Retina (tissue), 1 donor: ENCODE data around the gene FAM124B.

Source experiments
- DNase-seq: peaks from one replicate; pipeline ENCODE4 v3.0.0-alpha.2; 2016

The FAM124B gene, protein sequence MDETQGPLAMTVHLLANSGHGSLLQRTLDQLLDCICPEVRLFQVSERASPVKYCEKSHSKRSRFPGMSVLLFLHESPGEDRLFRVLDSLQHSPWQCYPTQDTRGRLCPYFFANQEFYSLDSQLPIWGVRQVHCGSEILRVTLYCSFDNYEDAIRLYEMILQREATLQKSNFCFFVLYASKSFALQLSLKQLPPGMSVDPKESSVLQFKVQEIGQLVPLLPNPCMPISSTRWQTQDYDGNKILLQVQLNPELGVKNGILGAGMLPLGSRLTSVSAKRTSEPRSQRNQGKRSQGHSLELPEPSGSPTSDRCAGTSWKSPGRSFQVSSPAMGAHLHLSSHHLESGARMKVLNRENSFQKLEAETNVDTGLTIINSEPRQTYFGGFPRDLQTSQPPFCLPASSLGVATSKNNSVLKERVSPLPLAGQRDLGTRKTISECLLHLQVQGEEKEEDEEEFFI

DNA sequence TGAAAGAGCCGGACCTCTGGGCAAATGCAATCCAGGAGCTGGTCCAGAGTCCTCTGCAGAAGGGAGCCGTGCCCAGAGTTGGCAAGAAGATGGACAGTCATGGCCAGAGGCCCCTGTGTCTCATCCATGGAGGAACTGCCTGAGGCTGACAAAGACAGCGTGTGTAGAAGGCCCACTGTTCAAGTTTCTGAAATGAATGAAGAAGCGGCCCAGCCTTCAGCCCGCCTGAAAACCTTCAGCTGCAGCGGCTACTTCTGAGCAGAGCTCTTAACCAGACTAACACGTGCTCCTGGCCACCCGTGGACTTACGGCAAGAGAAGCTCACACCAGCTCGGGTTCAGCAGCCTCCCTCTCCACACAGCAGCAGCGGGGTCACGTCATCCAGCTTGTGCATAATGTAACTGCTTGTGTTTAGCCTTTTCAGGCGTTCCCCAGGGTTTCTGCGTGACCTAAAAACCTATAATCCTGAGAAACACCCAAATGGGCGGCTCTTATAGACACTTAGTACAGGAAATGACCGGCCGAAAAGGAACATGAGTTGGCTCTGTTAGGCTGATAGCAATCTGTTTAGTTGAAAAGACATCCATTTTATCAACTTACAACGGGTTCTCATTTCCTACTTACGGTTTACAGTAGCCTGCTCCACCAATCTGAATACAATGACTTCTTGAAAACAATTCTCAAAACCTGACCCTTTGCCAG is at the start of gene FAM124B:
FAM124B (minus strand) TSS at position 467 of the 702 bp plus-strand sequence; CDS start at position 128, 339 bp downstream.
- peak; percentile 81 for DNase-seq

- peak; percentile 14 for DNase-seq
Measured at GRCh38 chr2:224449212-224450147, 47.6 kb upstream of the FAM124B start.

GRCh38 chr2:224448236-224448635 is 46.3 kb upstream of the FAM124B start:
- DNase-seq = no peak

DNA sequence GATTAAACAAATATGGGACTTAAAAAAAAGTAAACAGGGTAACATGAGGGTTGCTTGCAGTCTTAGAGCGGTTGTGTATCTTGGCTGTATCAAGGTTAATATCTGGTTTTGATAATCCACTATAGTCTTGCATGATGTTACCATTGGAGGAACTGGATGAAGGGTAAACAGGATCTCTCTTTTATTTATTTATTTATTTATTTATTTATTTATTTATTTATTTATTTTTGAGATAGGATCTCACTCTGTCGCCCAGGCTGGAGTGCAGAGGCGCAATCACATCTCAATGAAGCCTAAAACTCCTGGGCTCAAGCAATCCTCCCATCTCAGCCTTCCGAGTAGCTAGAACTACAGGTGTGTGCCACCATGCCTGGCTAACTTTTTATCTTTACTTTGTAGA is 42.9 kb upstream of the FAM124B start:
- DNase-seq = no peak

DNA sequence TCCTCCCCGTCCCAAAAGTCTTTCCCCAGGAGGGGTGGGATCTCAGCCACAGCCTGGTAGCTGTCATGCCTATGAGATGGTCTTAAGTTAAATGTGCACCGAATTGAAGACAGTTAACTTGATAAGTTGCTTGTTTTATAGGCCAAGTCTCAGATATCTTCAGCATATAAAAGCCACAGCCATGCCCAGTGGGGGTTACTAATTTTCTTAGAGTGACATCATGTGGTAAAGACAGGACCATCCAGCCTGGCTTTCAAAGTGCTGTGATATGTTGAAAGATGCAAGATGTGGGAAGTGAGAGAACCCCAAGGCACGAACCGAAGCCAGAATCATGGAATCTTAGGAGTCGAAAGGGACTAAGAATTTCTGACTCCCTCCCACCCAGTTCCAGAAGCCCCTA is 42.1 kb upstream of the FAM124B start:
- peak; percentile 6 for DNase-seq

DNA sequence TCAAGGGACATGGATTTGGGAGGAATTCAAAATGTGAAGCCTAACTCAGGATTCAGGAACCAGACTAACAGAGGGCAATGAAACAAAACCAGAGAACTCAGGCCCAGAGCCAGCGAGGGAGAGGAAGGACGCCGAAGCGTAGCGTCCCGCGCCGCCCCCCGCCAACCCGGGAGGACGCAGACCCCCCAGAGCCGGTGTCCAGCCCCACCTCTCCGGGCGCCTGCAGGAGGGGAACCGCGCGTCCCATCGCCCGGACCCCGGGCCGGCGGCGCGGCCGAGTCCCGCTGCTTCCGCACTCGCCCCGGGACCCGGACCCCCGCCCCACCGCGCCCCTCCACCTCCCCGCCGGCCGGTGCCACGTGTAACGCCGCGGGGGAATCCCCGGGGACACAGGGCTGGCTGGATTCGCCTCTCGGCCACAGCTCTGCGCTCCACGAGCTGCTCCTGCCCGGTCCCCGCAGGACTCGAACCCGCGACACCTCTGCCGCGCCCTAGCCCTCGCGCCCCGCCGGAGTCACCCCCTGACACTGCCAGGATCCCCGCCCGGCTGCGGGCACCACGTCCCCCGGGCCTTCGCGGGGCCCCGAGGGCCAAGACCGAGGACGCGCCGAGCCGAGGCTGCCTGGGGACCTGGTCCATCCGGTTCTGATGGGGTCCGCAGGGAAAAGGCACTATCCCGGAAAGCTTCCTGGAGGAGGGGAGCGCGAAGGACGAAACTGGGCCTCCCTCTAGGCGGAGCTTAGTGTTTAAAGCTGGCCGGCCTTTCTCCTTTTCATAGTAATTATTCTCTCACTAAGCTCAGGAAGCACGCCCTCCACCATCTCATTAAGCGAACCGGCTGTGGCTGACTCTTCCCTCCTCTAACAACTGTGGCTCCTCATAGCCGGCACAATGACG is 40.4 kb upstream of the FAM124B start:
- DNase-seq = peak; percentile 58

- DNase-seq = no peak
Measured at GRCh38 chr2:224440988-224441387, 39.1 kb upstream of the FAM124B start.

DNA sequence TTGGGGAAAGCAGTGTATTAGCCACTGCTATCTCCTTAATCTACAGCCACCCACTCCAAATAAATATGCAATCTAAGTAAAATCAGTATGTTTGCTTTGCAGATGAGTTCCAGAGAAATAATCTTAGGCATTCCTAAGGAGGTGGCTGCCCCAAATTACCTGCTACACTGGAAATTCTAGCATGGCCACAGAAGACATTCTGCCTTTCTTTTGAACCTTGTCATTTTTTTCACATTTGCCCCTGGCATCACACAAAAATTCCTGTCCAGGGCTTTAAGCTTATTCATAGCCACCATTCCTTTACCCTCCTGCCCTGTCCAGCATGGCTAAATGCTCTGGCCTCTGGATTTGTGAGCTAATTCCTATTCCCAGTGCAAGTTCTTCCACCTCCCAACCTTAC is 36.8 kb upstream of the FAM124B start:
- DNase-seq = no peak

DNA sequence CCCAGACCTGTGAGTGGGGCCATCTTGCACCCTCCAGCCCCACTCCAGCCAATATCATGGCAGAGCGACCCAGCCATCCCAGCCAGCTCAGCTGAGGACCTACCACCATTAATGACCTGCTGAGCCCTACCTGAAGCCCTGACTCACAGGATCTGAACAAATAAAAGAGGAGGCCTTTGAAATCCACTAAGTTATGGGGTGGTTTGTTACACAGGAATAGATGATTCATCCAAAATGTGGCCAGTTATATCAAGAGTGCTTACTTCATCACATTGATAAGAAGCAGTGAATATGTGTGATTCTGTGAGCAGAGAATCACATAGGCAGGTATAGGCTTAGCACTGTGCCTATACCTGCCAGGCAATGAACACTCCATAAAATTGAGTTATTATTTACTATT is 34.7 kb upstream of the FAM124B start:
- DNase-seq = no peak

DNA sequence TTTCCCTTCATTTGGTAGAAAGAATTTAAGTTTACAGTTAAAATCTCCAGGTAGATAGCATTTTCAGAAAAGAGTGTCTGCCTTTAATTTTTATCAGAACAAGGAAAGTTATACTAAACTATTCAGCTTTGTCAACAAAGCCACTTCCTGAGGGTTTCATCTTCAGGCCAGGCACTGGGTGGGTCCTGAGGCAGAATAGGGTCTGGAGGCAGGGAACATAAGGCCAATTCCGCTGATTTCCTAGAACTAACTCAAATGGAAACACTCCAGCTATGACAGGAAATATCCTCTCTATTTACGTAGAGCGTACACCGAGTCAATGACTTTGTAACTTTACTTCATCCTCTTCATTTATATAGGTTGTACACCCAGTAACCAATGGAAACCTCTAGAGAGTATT is 32.7 kb upstream of the FAM124B start:
- no peak for DNase-seq

- DNase-seq = no peak
Measured at GRCh38 chr2:224433442-224433841, 31.5 kb upstream of the FAM124B start.

DNA sequence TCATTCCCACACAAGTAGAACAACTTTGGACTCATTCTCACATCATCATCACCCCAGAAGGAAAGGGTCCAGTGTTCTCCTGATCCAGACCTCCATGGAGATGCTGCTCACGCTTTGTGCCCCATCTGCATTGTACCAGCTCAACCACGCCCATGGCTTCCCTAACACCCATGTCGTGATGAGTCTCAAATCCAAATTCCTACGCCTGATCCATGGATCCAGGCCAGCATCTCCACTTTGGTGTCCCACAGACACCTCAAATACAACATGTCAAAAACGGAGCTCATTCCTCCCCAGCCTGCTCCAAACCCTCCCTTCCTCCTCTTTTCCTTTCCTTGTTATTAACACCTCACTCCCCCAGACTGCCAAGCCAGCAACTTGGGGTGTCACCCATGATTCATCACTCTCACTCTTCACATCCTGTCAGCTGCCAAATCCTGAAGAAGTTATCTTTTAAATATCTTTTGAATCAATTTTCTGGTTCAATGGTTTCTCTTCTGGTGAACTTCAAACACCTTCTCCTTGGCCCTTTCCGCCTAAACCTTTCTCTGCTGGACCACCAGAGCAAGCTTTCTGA is 30.2 kb upstream of the FAM124B start:
- no peak for DNase-seq

GRCh38 chr2:224429441-224429810 is 27.5 kb upstream of the FAM124B start:
- no peak for DNase-seq

DNA sequence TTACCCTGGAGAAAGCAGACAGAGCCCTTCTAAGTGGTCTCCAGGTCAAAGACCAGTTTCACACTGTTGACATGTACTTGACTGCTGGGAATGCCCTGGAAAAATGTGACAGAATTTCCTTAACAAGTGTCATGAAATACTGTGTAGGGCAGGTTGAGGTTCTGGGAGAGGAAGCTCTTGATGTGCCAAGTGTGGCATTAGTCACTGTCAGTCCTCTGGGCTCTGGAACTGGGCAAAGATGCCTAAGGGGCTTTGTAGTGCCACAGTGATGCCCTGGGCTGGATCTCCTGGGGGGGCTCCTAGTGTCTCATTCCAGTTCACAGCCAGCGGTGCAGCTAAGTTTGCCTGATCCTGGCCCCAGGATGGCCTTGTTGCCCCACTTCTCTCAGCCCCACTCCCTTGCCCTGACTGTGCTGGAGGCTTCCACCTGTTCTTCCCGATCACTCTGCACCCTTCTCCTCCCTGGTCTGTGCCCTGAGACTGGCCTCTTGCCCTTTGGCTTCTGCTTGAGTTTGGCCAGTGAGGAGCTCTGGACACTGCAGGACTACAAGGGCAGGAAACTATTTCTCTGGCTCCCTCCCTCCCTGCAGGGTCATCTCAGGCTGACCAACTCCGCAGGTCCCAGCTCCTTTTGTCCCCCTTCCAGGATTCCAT is 27.0 kb upstream of the FAM124B start:
- DNase-seq = no peak

GRCh38 chr2:224427471-224427870 is 25.6 kb upstream of the FAM124B start:
- DNase-seq = no peak

- DNase-seq = no peak
Measured at GRCh38 chr2:224426656-224427055, 24.7 kb upstream of the FAM124B start.

DNA sequence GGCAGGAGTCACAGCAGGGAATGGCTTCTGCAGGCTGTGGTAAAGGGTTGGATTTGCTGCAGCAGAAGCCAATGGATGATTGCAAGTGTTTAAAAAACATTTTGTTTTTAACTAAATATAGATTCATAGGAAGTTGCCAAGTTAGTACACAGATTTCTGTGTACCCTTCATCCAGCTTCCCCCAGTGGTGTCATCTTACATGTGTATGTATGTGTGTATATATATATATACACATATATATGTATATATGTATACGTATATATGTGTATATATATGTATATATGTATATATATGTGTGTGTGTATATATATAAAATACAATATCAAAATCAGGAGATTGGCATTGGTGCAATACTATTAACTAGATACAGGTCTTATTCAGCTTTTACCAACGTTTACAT is 19.2 kb upstream of the FAM124B start:
- DNase-seq = no peak

DNA sequence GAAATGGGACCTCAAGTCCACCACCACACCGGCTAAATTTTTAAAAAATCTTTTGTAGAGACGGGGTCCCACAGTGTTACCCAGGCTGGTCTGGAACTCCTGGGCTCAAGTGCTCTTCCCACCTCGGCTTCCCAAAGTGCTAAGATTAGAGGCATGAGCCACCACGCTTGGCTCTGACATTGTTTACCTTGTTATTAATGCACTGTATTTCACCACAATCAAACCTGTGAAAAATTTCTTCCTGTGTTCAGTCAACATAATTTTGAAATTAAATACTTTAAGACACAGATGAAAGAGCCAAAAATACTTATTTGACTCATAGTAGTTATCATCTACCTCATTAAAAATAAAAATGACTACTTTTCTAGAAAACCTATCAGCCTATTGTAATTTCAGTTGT is 16.0 kb upstream of the FAM124B start:
- no peak for DNase-seq

- DNase-seq = no peak
Measured at GRCh38 chr2:224417361-224417729, 15.4 kb upstream of the FAM124B start.

DNA sequence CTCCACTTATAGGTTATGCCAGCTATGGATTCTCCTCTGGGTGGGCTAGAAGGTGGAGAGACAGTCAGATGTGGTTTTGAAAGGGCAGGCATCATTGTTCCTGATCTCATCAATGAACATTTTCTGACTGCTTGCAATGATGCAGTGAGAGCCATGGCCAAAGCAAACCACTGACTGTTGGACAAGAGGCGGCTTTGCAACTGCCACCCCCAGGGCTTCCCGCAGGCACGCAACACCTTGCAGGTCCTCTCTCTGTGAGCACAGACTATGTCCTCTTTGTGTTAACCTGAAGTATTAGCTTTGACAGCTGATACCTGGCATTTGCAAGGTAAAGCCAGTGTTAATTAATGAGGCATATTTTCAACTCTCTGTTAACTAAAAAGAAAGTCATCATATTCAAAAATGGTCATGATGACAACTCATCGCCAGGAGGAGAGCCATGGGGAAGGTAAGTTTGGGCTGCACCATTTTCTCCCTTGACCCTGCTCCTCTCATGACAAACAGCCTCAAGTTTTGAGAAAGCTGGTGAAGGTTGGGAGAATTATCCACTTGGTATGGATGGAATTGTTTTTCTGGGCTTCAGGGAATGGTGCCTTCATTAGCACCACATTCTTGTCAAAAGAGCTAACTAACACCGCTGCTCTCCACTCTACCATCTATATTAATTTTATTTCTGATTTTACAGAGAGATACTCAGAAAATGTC is 14.9 kb upstream of the FAM124B start:
- DNase-seq = no peak

DNA sequence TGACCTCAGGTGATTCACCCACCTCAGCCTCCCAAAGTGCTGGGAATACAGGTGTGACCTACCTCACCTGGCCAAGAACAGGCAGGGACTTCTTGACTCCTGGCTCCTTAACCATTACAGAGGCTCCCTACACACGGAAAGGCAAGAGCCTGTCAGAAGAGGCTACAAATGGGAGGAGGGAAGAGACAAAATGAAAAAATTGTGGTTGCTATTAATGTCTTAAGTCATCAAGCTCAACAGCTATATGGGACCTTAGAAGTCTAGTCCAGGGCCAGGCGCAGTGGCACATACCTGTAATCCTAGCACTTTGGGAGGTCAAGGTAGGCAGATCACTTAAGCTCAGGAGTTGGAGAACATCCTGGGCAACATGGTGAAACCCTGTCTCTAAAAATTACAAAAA is 11.5 kb upstream of the FAM124B start:
- DNase-seq = no peak
